ENCODE results near the gene SPTB.
A peak's percentile ranks its signal among the peaks of the same experiment; 100 is the strongest.

Gene SPTB

GRCh38 chr14:64899958-64900357, 20.3 kb upstream of the SPTB start:
- TF ChIP-seq CTCF (IDR thresholded peaks at IDR 0.05; ENCODE audit: low read depth, low read length, missing control alignments): no peak
- Histone ChIP-seq H3K36me3 (replicated peaks) (no peaks in the 10 kb centered on the region), H3K27me3 (replicated peaks) (peaks cover 2% of the 10 kb centered on the region), H3K4me3 (ENCODE audit: low read depth, low read length) (no peak overlapping the region), H3K27ac (no peak overlapping the region)
- in situ Hi-C loops (cut with HindIII; ENCODE audit: low pct_ligation_motif_present, low sequenced_read_pairs): no loop called here
- peak; percentile 60 for DNase-seq

GRCh38 chr14:64891839-64892375, 12.2 kb upstream of the SPTB start:
- in situ Hi-C loops (cut with HindIII; ENCODE audit: low pct_ligation_motif_present, low sequenced_read_pairs): no loop called here
- peak; percentile 68 for DNase-seq
- Histone ChIP-seq H3K36me3 (replicated peaks) (no peaks in the 10 kb centered on the region), H3K27me3 (replicated peaks) (peaks cover 6% of the 10 kb centered on the region), H3K27ac (no peak overlapping the region), H3K4me3 (ENCODE audit: low read depth, low read length) (no peak overlapping the region)
- TF ChIP-seq CTCF (IDR thresholded peaks at IDR 0.05; ENCODE audit: low read depth, low read length, missing control alignments): peak; percentile 48

- no peak for TF ChIP-seq CTCF (IDR thresholded peaks at IDR 0.05; ENCODE audit: low read depth, low read length, missing control alignments)
- H3K27me3 ChIP-seq (replicated peaks): peaks cover 8% of the 10 kb centered on the region
- no peak for DNase-seq
- H3K36me3 ChIP-seq (replicated peaks): no peaks in the 10 kb centered on the region
- no peak overlapping the region for H3K27ac ChIP-seq
- in situ Hi-C loops (cut with HindIII; ENCODE audit: low pct_ligation_motif_present, low sequenced_read_pairs): no loop called here
- H3K4me3 ChIP-seq (ENCODE audit: low read depth, low read length): no peak overlapping the region
Observed at GRCh38 chr14:64891173-64891838, 11.6 kb upstream of the SPTB start.

GRCh38 chr14:64889352-64889751, 9.6 kb upstream of the SPTB start:
- no peak for DNase-seq
- in situ Hi-C loops (cut with HindIII; ENCODE audit: low pct_ligation_motif_present, low sequenced_read_pairs): no loop called here
- H3K4me3 ChIP-seq (ENCODE audit: low read depth, low read length): no peak overlapping the region
- H3K27ac ChIP-seq: no peak overlapping the region
- TF ChIP-seq CTCF (IDR thresholded peaks at IDR 0.05; ENCODE audit: low read depth, low read length, missing control alignments): no peak
- H3K36me3 ChIP-seq (replicated peaks): no peaks in the 10 kb centered on the region
- peaks cover 14% of the 10 kb centered on the region for H3K27me3 ChIP-seq (replicated peaks)

- TF ChIP-seq CTCF (IDR thresholded peaks at IDR 0.05; ENCODE audit: low read depth, low read length, missing control alignments): no peak
- in situ Hi-C loops (cut with HindIII; ENCODE audit: low pct_ligation_motif_present, low sequenced_read_pairs): no loop called here
- H3K27me3 ChIP-seq (replicated peaks): peaks cover 32% of the 10 kb centered on the region
Observed at GRCh38 chr14:64885559-64885958, 5.9 kb upstream of the SPTB start.

More at GRCh38 chr14:64885559-64885958, 5.9 kb upstream of the SPTB start:
- DNase-seq: no peak
- Histone ChIP-seq H3K27ac (no peak overlapping the region), H3K4me3 (ENCODE audit: low read depth, low read length) (no peak overlapping the region), H3K36me3 (replicated peaks) (no peaks in the 10 kb centered on the region)
